SK-N-SH (cell line): ENCODE measurements around the gene ADGRL3. TPM values are rescaled to one million over a fixed set of nuclear protein-coding genes. Genes with fewer than 3 reads are reported as not detected.
"Not testable (repeated sequence)": the region's sequence is repeated elsewhere in the genome, so short reads cannot be mapped to it uniquely, and the experiment has no call there.

ENCODE experiments used
- CTCF ChIA-PET: fragments of 300-600, 350-600 bp; formaldehyde crosslinking; extraction: SDS; loops from one replicate; lab custom pipeline; 2021; lab: Yijun Ruan, JAX
- POLR2A ChIA-PET: fragments of 350-600 bp; sonication (Branson Sonifier 250); formaldehyde crosslinking; extraction: SDS; loops from one replicate; lab custom pipeline; 2020; ENCODE audit warnings: antibody characterized with exemption, inconsistent platforms; lab: Yijun Ruan, JAX
- DNase-seq: peaks from one replicate; pipeline ENCODE4 v3.0.0; 2012
- H2AFZ ChIP-seq: fragments of 200-600 bp; sonication (generic); 2 replicates; pipeline ENCODE4 v1.8.1; 2016; ENCODE audit warnings: antibody characterized with exemption, mild to moderate bottlenecking, low read depth
- H3F3A ChIP-seq: fragments of 200-600 bp; sonication (generic); replicated peaks from 2 replicates; pipeline ENCODE3; 2016; ENCODE audit warnings: antibody characterized with exemption, mild to moderate bottlenecking; ENCODE audit not compliant: insufficient read depth
- H3K27ac ChIP-seq, 2 experiments: fragments of 200-500 bp in 1 of 2; fragments of 200-600 bp in 1 of 2; sonication (Bioruptor generic) in 1 of 2; sonication (generic), shearing (Covaris generic) in 1 of 2; 2 replicates each; pipeline versions ENCODE4 v1.5.1 to v1.6.1; 2014 to 2016; ENCODE audit warnings: low read depth in 2 of 2, inconsistent platforms in 1 of 2, low read length in 1 of 2, mild to moderate bottlenecking in 1 of 2, mixed read lengths in 1 of 2
- H3K27me3 ChIP-seq: fragments of 200-600 bp; sonication (generic), shearing (Covaris generic); 2 replicates; pipeline ENCODE4 v1.6.1; 2016; ENCODE audit warnings: mixed run types; ENCODE audit not compliant: insufficient read depth
- H3K36me3 ChIP-seq, 2 experiments: fragments of 200-500 bp in 1 of 2; fragments of 200-600 bp in 1 of 2; sonication (Bioruptor generic) in 1 of 2; sonication (generic) in 1 of 2; replicated peaks in 1 of 2; 2 replicates each; pipeline versions ENCODE3 to v1.5.1; 2014 to 2016; ENCODE audit warnings: low read length in 1 of 2, mild to moderate bottlenecking in 1 of 2; ENCODE audit not compliant: insufficient read depth in 2 of 2, control insufficient read depth in 1 of 2
- H3K4me1 ChIP-seq, 2 experiments: fragments of 200-500 bp in 1 of 2; fragments of 200-600 bp in 1 of 2; sonication (Bioruptor generic) in 1 of 2; sonication (generic), shearing (Covaris generic) in 1 of 2; 2 replicates each; pipeline versions ENCODE4 v1.5.1 to v1.6.1; 2014 to 2016; ENCODE audit warnings: low read depth in 1 of 2, low read length in 1 of 2, mixed run types in 1 of 2; ENCODE audit not compliant: insufficient read depth in 2 of 2, control insufficient read depth in 1 of 2
- H3K4me2 ChIP-seq: fragments of 200-600 bp; sonication (generic), shearing (Covaris generic); 2 replicates; pipeline ENCODE4 v1.6.1; 2017; ENCODE audit warnings: mixed run types
- H3K4me3 ChIP-seq, 2 experiments: fragments of 200-500 bp in 1 of 2; fragments of 200-600 bp in 1 of 2; sonication (Bioruptor generic) in 1 of 2; sonication (generic), shearing (Covaris generic) in 1 of 2; 2 replicates each; pipeline versions ENCODE4 v1.5.1 to v1.8.1; 2014 to 2016; ENCODE audit warnings: low read depth in 2 of 2, inconsistent platforms in 1 of 2, low read length in 1 of 2, mild to moderate bottlenecking in 1 of 2, mixed read lengths in 1 of 2, moderate library complexity in 1 of 2
- H3K79me2 ChIP-seq: fragments of 200-600 bp; sonication (generic); 2 replicates; pipeline ENCODE4 v1.8.1; 2017; ENCODE audit warnings: mild to moderate bottlenecking; ENCODE audit not compliant: insufficient read depth
- H3K9ac ChIP-seq: fragments of 200-600 bp; sonication (generic); 2 replicates; pipeline ENCODE4 v1.6.1; 2017; ENCODE audit warnings: mixed run types
- H3K9me2 ChIP-seq: fragments of 200-600 bp; sonication (generic); 2 replicates; pipeline ENCODE4 v1.6.1; 2017; ENCODE audit warnings: mixed run types
- H3K9me3 ChIP-seq: fragments of 200-600 bp; sonication (generic); 2 replicates; pipeline ENCODE4 v1.6.1; 2017; ENCODE audit warnings: mixed run types, mild to moderate bottlenecking, moderate library complexity
- H4K20me1 ChIP-seq: fragments of 200-600 bp; sonication (generic); 2 replicates; pipeline ENCODE4 v1.6.1; 2017; ENCODE audit warnings: mild to moderate bottlenecking, mixed run types; ENCODE audit not compliant: insufficient read depth
- FOSL2 ChIP-seq: IDR thresholded peaks from 2 replicates; pipeline ENCODE4 v1.4.0; 2012; ENCODE audit warnings: low read depth, mild to moderate bottlenecking, moderate library complexity, borderline replicate concordance
- FOXM1 ChIP-seq: IDR thresholded peaks from 2 replicates; pipeline ENCODE4 v1.4.0; 2012; ENCODE audit warnings: low read depth, mild to moderate bottlenecking
- GABPA ChIP-seq: IDR thresholded peaks from 2 replicates; pipeline ENCODE4 v1.4.0; 2012; ENCODE audit warnings: low read depth, mild to moderate bottlenecking
- JUND ChIP-seq: IDR thresholded peaks from 2 replicates; pipeline ENCODE4 v1.4.0; 2012
- MEF2A ChIP-seq: IDR thresholded peaks from 2 replicates; pipeline ENCODE4 v1.4.0; 2012; ENCODE audit warnings: low read depth, borderline replicate concordance
- MXI1 ChIP-seq: IDR thresholded peaks from 2 replicates; pipeline ENCODE4 v1.6.1; 2012; ENCODE audit warnings: mild to moderate bottlenecking, low read depth, low read length, improper control_type of control experiment
- NFIC ChIP-seq: IDR thresholded peaks from 2 replicates; pipeline ENCODE4 v1.4.0; 2012; ENCODE audit warnings: borderline replicate concordance
- POLR2AphosphoS5 ChIP-seq: IDR thresholded peaks from 2 replicates; pipeline ENCODE4 v1.6.1; 2012; ENCODE audit warnings: low read depth, low read length
- RAD21 ChIP-seq: IDR thresholded peaks from 2 replicates; pipeline ENCODE4 v1.6.1; 2012; ENCODE audit warnings: mild to moderate bottlenecking, low read length
- RFX5 ChIP-seq: IDR thresholded peaks from 2 replicates; pipeline ENCODE4 v1.6.1; 2012; ENCODE audit warnings: mild to moderate bottlenecking, improper control_type of control experiment, low read length
- RXRA ChIP-seq: IDR thresholded peaks from 2 replicates; pipeline ENCODE4 v1.4.0; 2012; ENCODE audit warnings: low read depth, mild to moderate bottlenecking, borderline replicate concordance
- SIN3A ChIP-seq: IDR thresholded peaks from 2 replicates; pipeline ENCODE4 v1.6.1; 2012; ENCODE audit warnings: low read depth, mild to moderate bottlenecking, low read length, moderate library complexity, borderline replicate concordance
- TCF12 ChIP-seq: IDR thresholded peaks from 2 replicates; pipeline ENCODE4 v1.4.0; 2012
- TEAD4 ChIP-seq: IDR thresholded peaks from 2 replicates; pipeline ENCODE4 v1.4.0; 2012; ENCODE audit warnings: mild to moderate bottlenecking, borderline replicate concordance; ENCODE audit not compliant: insufficient read depth
- WGBS: methylation state at CpG from one replicate; pipeline ENCODE4 v1.1.6; 2017; ENCODE audit warnings: low lambda C conversion rate; 5-methylcytosine and 5-hydroxymethylcytosine counted together
- polyA plus RNA-seq, 3 experiments: library from polyadenylated mRNA; depleted of rRNA; stranded (reverse); fragments of >200 nt; gene quantifications; 2 replicates each; pipeline ENCODE4 v1.2.3, GENCODE V29; 2012
- TF ChIP-seq, protein P1 (sequence below): fragments of 150-350 bp; IDR thresholded peaks from 2 replicates; pipeline ENCODE4 v1.6.1; 2016; ENCODE audit warnings: mild to moderate bottlenecking, low read depth, low read length
- TF ChIP-seq, protein P2 (sequence below): fragments of 200-600 bp; sonication (generic); IDR thresholded peaks from 2 replicates; pipeline ENCODE4 v1.6.1; 2017; ENCODE audit warnings: antibody characterized with exemption, mild to moderate bottlenecking, moderate library complexity
- TF ChIP-seq, protein P3 (sequence below): IDR thresholded peaks from 2 replicates; pipeline ENCODE4 v1.4.0; 2012; ENCODE audit warnings: low read depth

ADGRL3 gene
- polyA plus RNA-seq, 1 of the 3 experiments (the other 2 are of a cell fraction): 0.03 TPM

DNA sequence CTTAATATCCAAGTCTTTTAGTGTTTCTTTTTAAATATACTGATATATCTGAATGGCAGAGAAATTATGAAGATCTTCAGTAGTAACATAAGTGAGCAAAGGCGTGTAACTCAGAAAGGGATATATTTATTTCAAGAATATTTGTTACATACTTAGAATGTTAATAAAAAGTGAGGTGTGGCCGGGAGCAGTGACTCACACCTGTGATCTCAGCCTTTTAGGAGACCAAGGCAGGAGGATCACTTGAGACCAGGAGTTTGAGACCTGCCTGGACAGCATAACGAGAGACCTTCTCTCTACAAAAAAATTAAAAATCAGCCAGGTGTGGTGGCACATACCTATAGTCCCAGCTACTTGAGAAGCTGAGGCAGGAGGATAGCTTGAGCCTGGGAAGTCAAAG is 651.0 kb downstream of the ADGRL3 start:
- no peak for DNase-seq
- no peak for TF ChIP-seq MEF2A
- TF ChIP-seq SIN3A: no peak
- no peak for TF ChIP-seq TEAD4
- no peak for TF ChIP-seq JUND
- TF ChIP-seq GABPA: no peak
- no peak for TF ChIP-seq RXRA
- no peak for TF ChIP-seq RFX5
- TF ChIP-seq, protein P1, sequence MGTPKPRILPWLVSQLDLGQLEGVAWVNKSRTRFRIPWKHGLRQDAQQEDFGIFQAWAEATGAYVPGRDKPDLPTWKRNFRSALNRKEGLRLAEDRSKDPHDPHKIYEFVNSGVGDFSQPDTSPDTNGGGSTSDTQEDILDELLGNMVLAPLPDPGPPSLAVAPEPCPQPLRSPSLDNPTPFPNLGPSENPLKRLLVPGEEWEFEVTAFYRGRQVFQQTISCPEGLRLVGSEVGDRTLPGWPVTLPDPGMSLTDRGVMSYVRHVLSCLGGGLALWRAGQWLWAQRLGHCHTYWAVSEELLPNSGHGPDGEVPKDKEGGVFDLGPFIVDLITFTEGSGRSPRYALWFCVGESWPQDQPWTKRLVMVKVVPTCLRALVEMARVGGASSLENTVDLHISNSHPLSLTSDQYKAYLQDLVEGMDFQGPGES: no peak
- TF ChIP-seq POLR2AphosphoS5: no peak
- no peak for TF ChIP-seq MXI1
- no peak for TF ChIP-seq FOXM1
- TF ChIP-seq FOSL2: no peak
- TF ChIP-seq, protein P2, sequence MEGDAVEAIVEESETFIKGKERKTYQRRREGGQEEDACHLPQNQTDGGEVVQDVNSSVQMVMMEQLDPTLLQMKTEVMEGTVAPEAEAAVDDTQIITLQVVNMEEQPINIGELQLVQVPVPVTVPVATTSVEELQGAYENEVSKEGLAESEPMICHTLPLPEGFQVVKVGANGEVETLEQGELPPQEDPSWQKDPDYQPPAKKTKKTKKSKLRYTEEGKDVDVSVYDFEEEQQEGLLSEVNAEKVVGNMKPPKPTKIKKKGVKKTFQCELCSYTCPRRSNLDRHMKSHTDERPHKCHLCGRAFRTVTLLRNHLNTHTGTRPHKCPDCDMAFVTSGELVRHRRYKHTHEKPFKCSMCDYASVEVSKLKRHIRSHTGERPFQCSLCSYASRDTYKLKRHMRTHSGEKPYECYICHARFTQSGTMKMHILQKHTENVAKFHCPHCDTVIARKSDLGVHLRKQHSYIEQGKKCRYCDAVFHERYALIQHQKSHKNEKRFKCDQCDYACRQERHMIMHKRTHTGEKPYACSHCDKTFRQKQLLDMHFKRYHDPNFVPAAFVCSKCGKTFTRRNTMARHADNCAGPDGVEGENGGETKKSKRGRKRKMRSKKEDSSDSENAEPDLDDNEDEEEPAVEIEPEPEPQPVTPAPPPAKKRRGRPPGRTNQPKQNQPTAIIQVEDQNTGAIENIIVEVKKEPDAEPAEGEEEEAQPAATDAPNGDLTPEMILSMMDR: no peak
- TF ChIP-seq TCF12: no peak
- TF ChIP-seq NFIC: no peak
- TF ChIP-seq, protein P3, sequence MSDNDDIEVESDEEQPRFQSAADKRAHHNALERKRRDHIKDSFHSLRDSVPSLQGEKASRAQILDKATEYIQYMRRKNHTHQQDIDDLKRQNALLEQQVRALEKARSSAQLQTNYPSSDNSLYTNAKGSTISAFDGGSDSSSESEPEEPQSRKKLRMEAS: no peak
- no peak for TF ChIP-seq RAD21
- ChIA-PET CTCF (no interaction called here), POLR2A (no interaction called here)
- Histone ChIP-seq H3K79me2 (no peaks in the 10 kb centered on the region), H3K4me1 (no peaks in the 10 kb centered on the region), H3K36me3 (no peaks in the 10 kb centered on the region), H3K27ac (no peak overlapping the region), H3K9ac (no peak overlapping the region), H2AFZ (no peak overlapping the region), H3K9me2 (no peaks in the 10 kb centered on the region), H3K4me2 (no peak overlapping the region), H3K9me3 (no peaks in the 10 kb centered on the region), H3K27me3 (no peaks in the 10 kb centered on the region), H3K4me3 (no peak overlapping the region), H3F3A (no peaks in the 10 kb centered on the region), H4K20me1 (no peaks in the 10 kb centered on the region)
- WGBS: 39% methylated on average over 3 of the region's 3 CpGs

DNA sequence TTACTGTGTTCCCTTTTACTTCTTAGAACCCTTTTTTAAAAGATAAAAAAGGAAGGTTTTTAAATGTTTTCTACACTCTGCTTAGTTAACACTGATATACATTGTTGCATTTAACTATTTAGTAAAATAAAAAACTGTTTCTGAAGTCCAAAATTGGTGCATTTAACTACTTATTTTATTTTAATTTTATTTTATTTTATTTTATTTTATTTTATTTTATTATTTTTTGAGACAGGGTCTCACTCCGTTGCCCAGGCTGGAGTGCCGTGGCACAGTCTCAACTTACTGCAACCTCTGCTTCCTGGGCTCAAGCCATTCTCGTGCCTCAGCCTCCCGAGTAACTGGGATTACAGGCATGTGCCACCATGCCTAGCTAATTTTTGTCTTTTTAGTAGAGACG is 652.0 kb downstream of the ADGRL3 start:
- H4K20me1 ChIP-seq, POLR2A ChIA-PET, DNase-seq, H2AFZ ChIP-seq, H3K27me3 ChIP-seq, CTCF ChIA-PET, H3K4me3 ChIP-seq, H3K9me2 ChIP-seq, H3K4me2 ChIP-seq, H3K9ac ChIP-seq, H3K79me2 ChIP-seq, H3K9me3 ChIP-seq, H3K36me3 ChIP-seq, H3K4me1 ChIP-seq, H3K27ac ChIP-seq, H3F3A ChIP-seq: not testable (repeated sequence)
- 58% methylated on average over 5 of the region's 5 CpGs for WGBS
